K562 treated with DMSO at 1 percent for 48 hours (cell line): ENCODE results near the gene MAPK7. TPM values are rescaled to one million over a fixed set of nuclear protein-coding genes. Genes with fewer than 3 reads are reported as not detected.

Experiments used
- total RNA-seq: library from RNA; unstranded; fragments of 300-600 nt; gene quantifications from 2 replicates; pipeline ENCODE4 v1.2.3, GENCODE V29; 2022; ENCODE audit warnings: low replicate concordance; ENCODE audit errors: extremely low read depth

MAPK7 gene
- total RNA-seq, result not detected in 2 replicates

DNA sequence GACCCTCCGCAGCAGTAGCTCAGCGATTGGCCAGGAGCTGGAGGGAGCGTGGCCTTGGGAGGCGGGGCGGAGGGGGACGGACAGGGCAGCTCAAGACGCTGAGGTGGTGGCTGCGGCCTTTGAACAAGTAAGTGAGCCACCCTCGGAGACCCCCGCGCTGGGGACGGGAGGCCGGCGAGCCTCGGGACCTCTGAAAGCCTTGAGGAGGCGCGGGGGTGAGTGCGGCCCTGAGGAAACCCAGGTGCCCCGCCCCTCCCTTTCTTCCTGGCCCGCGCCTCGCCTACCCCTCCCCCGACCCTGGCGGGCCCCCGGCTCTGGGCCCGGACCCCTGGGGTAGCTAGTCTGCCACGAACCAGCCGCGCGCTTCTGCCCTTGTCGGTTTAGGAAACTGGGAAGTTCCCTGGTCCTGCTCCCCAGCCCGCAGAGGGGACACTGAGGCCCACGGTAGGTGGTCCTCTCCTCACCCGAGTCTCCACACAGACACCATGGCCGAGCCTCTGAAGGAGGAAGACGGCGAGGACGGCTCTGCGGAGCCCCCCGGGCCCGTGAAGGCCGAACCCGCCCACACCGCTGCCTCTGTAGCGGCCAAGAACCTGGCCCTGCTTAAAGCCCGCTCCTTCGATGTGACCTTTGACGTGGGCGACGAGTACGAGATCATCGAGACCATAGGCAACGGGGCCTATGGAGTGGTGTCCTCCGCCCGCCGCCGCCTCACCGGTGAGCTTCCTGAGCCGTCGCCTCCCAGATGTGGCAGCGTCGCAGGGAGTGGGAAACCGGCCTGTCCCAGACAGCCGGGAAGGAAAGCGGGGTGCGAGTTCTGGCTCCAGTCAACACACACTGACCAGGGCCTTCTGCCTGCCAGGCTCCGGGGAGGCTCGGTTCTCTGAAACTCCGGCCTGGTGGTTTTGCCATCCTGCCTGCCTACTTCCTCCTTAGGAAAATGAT, at the start of gene MAPK7:
Gene MAPK7 (plus strand): TSS at position 83 of the 945 bp plus-strand sequence. CDS start 403 bp downstream, at position 486.

DNA sequence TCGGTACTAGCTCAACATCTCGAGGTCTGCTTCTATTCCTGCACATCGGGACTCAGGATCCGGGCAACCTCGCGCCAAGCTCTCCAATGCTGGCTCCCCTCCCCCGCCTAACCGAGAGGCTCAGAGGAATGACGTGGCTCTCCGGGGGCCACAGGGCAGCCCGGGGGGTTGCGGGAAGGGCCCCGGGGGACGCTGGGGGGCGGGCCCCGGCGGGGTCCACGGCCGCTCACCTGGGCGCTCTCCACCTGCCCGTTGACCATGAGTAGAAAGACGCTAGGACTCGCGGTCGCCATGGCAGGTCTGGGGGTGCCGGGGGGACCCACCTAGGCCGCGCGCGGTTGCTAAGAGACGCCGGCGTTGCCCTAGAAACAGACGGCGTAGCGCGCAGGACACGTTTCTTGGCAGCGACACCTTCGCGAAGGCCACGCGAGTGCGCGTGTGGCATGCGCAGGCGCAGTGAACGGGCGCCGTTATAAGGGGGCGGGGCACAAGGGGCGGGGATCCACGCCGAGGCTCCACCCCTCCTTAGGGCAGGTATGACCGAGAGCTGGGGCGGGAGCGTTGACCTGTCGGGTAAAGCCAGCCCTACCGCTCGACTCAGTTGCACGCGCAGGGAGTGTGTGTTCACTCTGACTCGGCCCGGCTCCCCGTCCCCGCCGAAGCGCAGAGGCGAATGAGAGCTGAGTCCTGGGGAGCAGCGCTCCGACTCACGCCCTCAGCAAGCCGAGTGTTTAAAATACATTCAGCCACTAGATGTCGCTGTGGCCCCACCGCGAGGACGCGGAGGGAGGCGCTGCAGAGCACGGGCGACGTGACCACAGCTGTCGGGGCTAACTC, 15.8 kb upstream of the MAPK7 start, which contains the start of gene B9D1:
Gene B9D1 (minus strand): TSS at position 447 of the 837 bp plus-strand sequence. CDS start 154 bp downstream, at position 293.

DNA sequence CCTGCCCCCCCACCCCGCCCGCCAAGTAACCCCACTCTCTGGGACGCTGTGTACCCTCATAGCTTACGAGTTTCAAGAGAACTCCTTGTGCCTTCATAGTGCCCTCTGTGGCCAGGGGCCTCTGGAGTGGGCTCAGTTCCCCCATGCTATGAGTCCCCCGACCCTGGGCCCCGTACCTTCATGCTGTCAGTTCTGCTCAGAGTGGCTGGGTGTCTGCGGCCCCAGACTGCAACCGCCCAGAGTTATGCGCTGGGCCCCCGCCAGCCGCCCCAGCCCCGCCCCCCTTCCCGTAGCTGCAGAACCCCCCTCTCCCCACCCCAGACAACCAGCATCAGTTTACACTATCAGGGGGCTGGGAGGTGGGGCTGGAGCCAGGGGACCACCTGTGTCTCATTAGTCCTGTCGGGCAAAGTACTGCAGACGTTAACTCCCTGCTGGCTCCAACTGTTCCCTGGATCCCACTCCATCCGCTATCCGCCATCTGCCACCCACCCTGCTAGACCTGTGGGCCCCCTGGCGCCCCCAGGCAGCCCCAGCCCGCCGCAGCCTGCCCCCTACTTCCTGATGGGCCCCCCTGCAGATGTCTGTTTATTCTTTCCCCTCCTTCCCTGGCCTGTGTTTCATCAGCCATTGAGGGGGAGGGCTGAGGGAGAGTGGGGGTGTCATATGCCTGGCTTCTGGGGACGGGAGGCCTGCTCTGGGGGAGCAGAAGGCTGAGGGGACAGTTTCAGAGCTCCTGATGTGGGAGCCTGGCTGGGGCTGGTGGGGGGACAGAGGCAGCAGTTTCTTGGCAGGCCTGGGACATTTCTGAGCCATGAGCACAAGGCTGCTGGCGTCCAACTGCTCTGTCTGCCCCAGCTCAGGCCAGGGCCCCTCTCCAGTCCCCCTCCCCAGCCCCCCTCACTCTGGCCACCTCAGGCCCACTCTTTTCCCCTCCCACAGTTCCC, 8.9 kb downstream of the MAPK7 start, which contains the start of gene MFAP4:
Gene MFAP4 (minus strand): TSS at position 217 of the 947 bp plus-strand sequence. CDS start 35 bp downstream, at position 182.

DNA sequence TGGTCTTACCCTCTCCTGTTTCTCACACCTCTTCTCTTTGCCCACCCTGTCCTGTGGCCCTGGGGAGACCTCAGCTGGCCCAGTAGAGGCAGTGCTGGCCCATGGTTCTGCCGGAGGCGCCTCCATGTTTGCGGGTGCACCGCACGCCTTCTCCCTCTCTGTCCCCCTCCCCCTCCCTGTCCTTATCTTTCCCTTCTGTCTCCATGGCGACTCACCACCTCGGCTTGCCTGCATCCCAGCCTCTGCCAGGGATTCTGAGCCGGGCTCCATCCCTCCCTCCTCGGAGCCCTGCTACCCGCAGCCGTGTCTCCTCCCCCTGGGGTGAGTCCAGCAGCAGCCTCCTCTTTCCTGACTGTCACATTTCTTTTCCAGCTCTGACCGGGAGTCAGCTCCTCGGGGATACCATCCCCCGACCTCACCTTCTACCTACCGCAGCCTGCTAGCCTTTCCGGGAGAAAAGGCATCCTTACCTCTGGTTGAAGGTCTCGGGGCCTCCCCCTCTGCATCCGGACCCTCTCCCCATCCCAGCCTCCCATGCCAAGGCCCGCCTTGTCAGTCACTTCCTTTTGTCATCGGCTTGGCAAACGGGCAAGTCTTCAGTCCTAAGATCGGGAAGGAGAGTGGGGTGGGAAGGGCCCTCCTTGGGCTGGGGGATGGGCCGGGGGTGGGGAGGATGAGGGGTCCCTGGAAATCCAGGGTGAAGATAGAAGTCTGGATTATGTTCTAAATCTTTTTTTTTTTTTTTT, 32.8 kb downstream of the MAPK7 start, which contains the start of gene RNF112:
Gene RNF112 (plus strand): TSS at position 358 of the 746 bp plus-strand sequence. CDS start 177 bp downstream, at position 535.

Other genes with a start within 250 kb of the MAPK7 start
- gene EPN2, start 141.1 kb upstream of the MAPK7 start, total RNA-seq, result not detected in 2 replicates
- gene B9D1, start 15.8 kb upstream of the MAPK7 start, total RNA-seq, result not detected in 2 replicates
- not detected in 2 replicates for gene MFAP4, start 8.7 kb downstream of the MAPK7 start, total RNA-seq
- not detected in 2 replicates for gene RNF112, start 32.7 kb downstream of the MAPK7 start, total RNA-seq
- gene SLC47A1, start 155.4 kb downstream of the MAPK7 start, total RNA-seq, result not detected in 2 replicates